Measurements from ENCODE around the gene WDR83.
"Not testable (repeated sequence)": the region's sequence is repeated elsewhere in the genome, so short reads cannot be mapped to it uniquely, and the experiment has no call there.

WDR83 gene

GRCh38 chr19:12666265-12667048, at the start of gene WDR83, which contains the start of gene MAN2B1:
TSS of gene WDR83 (plus strand) at chr19:12666807. CDS start at chr19:12669791, 2,984 bp downstream.
TSS of gene MAN2B1 (minus strand) at chr19:12666742. CDS start at chr19:12666701, 41 bp downstream.
- DNase-seq (ENCODE audit: low spot score): peak; percentile 78

- DNase-seq (ENCODE audit: low spot score): no peak
Measured at GRCh38 chr19:12617646-12618045, 49.0 kb upstream of the WDR83 start.

- not testable (repeated sequence) for DNase-seq (ENCODE audit: low spot score)
Measured at GRCh38 chr19:12621253-12622024, 45.2 kb upstream of the WDR83 start.

- no peak for DNase-seq (ENCODE audit: low spot score)
Measured at GRCh38 chr19:12623361-12624031, 43.1 kb upstream of the WDR83 start.

GRCh38 chr19:12626958-12627357, 39.6 kb upstream of the WDR83 start:
- no peak for DNase-seq (ENCODE audit: low spot score)

- no peak for DNase-seq (ENCODE audit: low spot score)
Measured at GRCh38 chr19:12628040-12629022, 38.3 kb upstream of the WDR83 start.

GRCh38 chr19:12629215-12629614, 37.4 kb upstream of the WDR83 start:
- DNase-seq (ENCODE audit: low spot score): no peak

- DNase-seq (ENCODE audit: low spot score): no peak
Measured at GRCh38 chr19:12636631-12637030, 30.0 kb upstream of the WDR83 start.

GRCh38 chr19:12638611-12639182, 27.9 kb upstream of the WDR83 start:
- DNase-seq (ENCODE audit: low spot score): no peak

- DNase-seq (ENCODE audit: low spot score): peak; percentile 58
Measured at GRCh38 chr19:12639901-12640613, 26.6 kb upstream of the WDR83 start.

GRCh38 chr19:12641456-12641855, 25.2 kb upstream of the WDR83 start:
- DNase-seq (ENCODE audit: low spot score): no peak

- DNase-seq (ENCODE audit: low spot score): no peak
Measured at GRCh38 chr19:12642506-12642905, 24.1 kb upstream of the WDR83 start.

GRCh38 chr19:12643716-12644115, 22.9 kb upstream of the WDR83 start:
- not testable (repeated sequence) for DNase-seq (ENCODE audit: low spot score)

- no peak for DNase-seq (ENCODE audit: low spot score)
Measured at GRCh38 chr19:12646551-12646950, 20.1 kb upstream of the WDR83 start.

GRCh38 chr19:12647047-12647446, 19.6 kb upstream of the WDR83 start:
- no peak for DNase-seq (ENCODE audit: low spot score)

GRCh38 chr19:12647490-12648071, 19.0 kb upstream of the WDR83 start:
- no peak for DNase-seq (ENCODE audit: low spot score)

- DNase-seq (ENCODE audit: low spot score): no peak
Measured at GRCh38 chr19:12648088-12648487, 18.5 kb upstream of the WDR83 start.

GRCh38 chr19:12649941-12650340, 16.7 kb upstream of the WDR83 start:
- DNase-seq (ENCODE audit: low spot score): no peak

GRCh38 chr19:12652219-12652618, 14.4 kb upstream of the WDR83 start:
- DNase-seq (ENCODE audit: low spot score): no peak

- DNase-seq (ENCODE audit: low spot score): no peak
Measured at GRCh38 chr19:12655546-12655945, 11.1 kb upstream of the WDR83 start.

All from globus pallidus (tissue), 1 donor.